GM21515 (cell line): ENCODE measurements around the gene CAPN15.
"Not testable (repeated sequence)": the region's sequence is repeated elsewhere in the genome, so short reads cannot be mapped to it uniquely, and the experiment has no call there.

ENCODE experiments used
- ATAC-seq: cut with Tn5 transposase; IDR thresholded peaks from one replicate; pipeline ENCODE4 v1.9.1; 2021; ENCODE audit not compliant: unreplicated experiment

CAPN15 gene

DNA sequence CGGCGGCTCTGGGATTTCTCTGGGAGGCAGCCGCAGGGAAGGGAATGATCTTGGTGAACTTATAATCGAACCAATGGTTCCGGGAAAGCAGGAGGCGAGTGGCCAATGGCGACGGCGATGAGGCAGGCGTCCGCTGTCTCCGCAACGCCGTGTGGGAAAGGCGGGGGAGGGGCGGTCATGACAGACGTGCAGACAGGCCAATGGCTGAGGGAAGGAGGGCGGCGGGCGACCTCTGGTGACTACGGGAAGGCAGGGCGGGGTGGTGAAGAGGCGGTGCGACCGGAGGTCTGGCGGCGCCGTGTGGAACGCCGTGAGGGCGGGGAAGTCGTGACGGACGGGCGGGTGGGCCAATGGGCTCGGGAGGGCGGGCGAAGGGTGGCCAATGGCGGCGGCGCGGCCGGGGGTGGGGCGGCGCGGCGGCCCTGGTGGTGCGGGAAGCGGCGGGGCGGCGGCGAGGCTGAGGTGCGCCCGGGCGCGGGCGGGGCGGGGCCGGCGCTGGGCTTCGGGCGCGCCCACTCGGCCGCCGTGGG lies 62.2 kb downstream of the CAPN15 start, which contains the start of gene RAB40C:
Gene RAB40C (plus strand): TSS at position 409 of the 530 bp plus-strand sequence. CDS start 226 bp downstream, outside the sequence.
- peak; percentile 59 for ATAC-seq

DNA sequence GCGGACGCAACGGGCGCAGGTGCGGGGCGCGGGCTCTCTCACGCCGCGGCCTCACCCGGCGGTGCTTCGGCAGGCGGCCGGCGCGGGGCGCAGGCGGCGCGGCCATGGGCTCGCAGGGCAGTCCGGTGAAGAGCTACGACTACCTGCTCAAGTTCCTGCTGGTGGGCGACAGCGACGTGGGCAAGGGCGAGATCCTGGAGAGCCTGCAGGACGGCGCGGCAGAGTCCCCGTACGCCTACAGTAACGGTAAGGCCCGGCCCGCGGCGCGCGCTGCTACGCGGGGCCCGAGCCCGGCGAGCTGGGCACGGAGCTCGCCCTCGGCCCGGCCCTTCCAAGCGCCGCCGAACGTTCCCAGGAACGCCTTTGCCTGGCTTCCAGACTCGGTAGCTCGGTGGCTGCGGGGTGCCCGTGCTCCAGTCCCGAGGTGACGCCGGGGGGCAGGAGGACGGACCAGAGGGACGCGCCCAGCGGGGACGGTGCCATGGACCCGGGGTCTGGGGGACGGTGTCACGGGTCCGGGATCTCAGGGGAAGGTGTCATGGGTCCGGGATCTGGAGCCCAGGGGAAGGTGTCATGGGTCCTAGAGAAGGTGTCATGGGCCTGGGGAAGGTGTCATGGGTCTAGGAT lies 62.8 kb downstream of the CAPN15 start:
- ATAC-seq = no peak

DNA sequence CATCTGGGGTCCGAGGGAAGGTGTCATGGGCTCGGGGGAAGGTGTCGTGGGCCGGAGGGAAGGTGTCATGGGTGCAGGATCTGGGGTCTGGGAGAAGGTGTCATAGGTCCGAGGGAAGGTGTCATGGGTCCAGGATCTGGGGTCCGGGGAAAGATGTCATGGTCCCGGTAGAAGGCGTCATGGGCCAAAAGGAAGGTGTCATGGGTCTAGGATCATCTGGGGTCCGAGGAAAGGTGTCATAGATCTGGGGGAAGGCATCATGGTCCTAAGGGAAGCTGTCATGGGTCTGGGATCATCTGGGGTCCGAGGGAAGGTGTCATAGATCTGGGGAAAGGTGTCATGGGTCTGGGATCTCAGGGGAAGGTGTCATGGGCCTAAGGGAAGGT lies 63.3 kb downstream of the CAPN15 start:
- ATAC-seq = no peak

DNA sequence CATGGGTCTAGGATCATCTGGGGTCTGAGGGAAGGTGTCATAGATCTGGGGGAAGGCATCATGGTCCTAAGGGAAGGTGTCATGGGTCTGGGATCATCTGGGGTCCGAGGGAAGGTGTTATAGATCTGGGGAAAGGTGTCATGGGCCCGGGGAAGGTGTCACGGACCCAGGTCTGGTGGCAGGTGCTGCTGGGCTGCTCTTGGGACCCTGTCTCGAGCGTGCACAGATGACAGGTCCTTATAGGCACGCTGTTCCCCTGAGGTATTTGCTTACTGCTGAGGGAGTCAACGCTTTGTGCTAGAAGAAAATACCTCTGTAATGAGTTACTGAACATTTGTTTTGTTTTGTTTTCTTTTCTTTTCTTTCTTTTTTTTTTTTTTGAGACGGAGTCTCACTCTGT lies 63.7 kb downstream of the CAPN15 start:
- ATAC-seq = no peak

DNA sequence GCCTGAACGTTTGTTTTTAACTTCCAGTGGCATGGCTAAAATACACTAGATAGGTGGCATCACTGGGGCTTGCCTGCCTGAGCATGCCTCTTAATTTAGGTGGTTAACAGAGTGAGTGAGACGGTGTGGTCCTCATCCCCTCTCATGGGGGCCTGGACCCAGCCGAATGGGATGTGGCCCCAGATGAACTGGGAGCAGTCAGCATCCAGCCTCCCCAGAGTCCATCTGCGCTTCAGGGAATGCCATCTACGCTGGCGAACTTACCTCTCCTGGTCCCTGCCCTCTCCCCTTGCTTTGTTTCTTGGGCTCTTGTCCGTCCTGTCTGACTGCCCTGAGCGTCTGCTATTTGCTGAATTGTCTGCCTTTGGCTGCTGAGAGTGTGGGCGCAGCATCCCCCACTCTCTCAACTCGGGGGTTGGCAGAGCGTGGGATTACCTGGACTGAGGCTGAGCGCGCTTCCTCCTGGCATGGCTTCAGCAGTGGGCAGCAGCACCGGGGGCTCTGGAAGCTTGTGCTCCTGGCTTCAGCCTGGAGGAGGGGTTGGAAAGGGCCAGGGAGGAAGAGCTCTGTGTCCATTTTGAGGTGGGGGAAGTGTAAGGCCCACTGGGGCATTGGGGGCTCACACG lies 64.5 kb downstream of the CAPN15 start:
- no peak for ATAC-seq

DNA sequence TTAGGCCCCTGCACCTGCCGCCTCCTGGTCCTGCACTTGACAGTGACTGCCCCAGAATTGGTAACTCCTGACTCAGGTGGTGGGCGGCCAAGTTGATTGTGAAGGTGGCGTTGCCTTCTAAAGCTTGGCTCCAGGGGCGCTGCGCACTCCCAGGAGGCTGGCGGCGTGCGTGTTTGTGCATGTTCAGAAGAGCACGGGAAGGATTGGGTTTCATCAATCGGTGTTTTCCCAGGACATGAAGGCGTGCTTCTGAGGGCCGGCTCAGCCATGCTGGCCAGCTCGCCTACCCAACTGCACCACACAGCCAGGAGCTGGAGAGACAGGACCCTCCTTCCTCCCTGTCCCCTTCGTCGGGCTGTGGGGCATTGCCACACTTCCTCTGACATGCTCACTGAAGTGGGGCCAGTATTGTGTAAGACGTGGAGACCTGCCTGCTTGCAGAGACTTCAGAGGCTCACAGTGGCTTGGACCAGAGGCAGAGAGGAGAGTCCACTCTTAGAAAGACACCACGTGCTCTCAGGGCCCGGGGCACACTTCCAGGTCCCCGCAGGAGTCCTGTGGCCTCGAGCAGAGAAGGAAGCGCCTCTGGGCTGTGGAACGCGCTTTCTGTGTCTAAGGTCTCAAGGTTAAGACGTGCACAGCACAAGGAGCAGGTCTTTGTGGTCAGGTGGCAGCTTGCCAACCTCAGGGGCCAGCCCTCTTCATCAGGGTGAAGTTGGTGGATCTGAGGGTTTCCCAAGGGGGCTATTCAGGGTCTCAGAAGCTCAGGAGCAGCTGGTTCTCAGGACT lies 65.2 kb downstream of the CAPN15 start:
- ATAC-seq = no peak

DNA sequence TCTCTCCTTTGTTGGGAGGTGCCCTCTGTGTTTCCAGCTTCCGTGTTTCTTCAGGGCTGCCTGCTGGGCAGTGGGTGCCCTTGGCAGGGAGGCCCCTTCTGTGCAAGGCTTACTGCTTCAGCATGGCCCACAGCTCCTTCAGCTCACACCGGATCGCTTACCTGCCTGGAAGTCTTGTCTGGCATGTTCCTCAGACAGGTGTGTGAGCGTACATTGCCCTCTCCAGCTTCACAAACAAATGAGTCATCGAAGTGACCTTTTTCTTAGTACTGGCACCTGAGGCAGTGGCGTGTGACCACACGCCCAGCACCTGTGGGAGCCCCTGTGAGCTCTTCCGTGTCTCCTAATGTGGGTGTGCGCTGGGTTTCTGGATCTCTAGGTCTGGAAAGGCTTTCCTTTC lies 65.9 kb downstream of the CAPN15 start:
- ATAC-seq = no peak

DNA sequence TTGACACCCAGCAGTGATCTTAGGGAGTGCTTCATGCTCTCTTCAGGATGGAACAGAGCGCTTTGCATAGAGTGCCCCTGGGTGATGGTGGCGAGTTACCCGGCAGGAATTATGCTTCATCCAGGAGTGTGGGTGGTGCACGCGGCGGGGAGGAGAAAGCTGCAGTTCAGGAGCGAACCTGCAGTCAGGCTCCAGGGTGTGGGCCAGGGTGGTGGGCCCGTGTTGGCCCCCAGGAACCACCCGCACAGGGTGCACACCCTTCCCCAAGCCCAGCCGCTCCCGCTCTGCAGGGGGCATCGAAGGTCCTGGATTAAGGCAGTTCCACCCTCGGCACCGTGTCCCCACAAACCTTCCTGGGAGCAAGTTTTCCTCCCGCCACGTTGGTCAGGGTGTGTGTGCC lies 66.3 kb downstream of the CAPN15 start:
- ATAC-seq = no peak

DNA sequence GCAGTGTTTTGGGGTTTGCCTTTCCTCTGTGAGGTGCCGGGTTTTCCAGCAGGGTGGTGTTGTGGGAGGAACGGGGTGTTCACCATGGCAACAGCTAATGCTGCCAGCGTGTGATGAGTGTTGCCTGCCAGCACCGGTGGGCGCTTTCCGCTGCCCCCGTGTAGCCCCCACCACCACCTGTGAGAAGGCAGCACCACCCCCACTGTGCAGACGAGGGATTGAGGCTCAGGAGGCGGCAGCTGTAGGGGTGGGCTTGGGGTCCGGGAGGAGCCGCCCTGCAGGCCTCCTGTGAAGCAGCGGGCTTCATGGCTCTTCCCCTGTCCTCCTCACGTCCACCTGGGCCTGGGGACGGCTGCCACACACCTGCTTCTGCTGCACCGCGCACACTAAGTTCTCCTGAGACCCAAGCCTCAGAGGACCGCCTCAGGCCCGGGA lies 67.6 kb downstream of the CAPN15 start:
- no peak for ATAC-seq

DNA sequence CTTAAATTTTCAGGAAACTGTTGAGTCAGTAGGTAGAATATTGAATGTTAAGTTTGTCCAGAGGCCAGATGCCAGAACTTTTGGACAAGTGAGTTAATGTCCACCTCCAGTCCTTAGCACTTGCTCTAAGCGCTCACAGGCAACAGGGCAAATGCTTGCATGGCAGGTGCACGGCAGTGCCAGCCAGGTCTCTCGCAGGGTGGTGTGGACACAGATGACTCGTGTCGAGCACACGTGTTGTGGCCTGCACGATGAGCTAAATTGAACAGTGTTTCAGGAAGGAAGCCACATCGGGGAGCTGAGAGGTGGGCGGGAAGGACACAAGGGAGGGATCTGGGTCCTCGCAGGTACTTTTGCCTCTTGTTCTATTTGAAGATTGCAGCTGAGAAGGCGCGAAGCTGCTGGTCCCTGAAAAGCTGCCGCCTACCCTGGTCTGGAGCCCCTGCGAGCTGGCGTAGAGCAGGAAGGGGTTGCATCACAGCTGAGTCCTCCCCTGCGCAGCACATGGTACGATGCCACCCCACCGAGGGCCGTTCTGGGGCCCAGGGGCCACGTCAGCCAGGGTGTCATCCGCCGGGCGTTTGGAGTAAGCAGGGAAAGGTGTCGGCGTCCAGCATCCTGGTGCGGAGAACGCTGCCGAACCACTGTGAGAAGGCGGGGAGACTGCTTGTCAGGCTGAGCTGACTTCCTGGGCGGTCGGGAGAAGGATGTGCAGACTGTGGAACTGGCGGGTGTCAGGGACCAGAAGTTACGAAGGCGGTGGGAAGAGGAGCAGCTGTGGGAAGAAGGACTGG lies 68.6 kb downstream of the CAPN15 start:
- no peak for ATAC-seq

DNA sequence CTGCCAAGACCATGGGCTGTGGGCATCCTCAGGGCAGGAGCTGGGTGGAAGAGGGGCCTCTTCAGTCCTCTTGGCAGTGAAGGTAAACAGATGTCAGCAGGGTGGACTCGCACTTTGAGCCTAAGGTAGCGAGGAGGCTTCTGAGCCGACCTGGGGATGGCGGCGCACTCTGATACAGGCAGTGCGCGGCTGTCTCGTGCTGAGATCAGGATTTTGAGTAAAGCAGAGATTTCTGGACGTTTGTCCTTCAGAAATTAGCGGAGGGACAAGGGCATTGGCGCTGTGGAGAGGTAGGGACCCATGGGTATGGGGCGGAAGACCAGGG lies 69.2 kb downstream of the CAPN15 start:
- no peak for ATAC-seq

DNA sequence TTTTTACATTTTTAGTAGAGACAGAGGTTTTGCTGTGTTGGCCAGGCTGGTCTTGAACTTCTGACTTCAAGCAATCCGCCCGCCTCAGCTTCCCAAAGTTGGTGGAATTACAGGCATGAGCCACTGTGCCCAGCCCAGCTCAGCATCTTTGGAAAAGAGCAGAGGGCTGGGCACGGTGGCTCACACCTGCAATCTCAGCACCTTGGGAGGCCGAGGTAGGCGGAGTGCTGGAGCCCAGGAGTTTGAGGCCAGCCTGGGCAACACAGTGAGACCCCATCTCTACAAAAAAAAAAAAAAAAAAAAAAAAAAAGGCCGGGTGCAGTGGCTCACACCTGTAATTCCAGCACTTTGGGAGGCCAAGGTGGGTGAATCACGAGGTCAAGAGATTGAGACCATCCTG lies 70.1 kb downstream of the CAPN15 start:
- ATAC-seq = not testable (repeated sequence)

DNA sequence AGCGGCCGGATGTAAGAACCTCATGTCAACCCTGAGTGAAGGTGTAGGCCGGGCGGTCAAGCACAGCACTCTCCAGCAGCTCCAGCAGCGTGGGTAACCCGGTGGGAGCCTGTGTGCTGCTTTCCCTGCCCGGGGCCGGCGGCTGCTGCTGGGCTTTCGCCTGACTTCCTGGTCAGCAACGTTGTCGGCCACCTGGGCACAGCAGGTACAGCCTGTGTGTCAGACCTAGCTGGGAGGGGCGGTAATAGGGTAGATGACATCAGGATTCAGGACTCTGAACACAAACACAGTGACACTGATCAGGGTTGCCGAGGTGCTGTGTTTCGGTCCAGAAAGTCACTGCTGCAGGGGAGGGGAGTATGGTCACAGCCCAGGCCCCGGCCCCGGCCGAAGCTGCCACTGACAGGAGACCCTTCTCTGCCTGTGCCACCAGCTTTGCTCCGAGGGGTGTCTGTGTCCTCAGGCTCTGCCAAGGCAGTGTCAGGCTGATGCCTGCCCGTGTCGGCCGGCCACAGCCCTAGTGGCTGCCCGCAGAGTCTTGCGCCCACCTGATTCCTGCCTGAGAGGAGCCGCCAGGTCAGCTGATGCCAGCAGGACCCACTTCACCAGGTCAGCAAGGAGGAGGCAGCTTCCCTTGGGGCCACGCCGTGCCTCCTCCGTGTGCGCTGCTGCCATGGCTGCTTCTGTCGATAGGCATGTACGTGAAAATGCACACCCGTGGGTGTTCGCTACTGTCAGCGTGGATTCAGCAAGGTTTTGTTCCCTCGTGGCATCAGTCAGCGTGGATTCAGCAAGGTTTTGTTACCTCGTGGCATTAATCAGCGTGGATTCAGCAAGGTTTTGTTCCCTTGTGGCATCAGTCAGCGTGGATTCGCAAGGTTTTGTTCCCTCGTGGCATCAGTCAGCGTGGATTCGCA lies 71.6 kb downstream of the CAPN15 start:
- ATAC-seq = no peak

DNA sequence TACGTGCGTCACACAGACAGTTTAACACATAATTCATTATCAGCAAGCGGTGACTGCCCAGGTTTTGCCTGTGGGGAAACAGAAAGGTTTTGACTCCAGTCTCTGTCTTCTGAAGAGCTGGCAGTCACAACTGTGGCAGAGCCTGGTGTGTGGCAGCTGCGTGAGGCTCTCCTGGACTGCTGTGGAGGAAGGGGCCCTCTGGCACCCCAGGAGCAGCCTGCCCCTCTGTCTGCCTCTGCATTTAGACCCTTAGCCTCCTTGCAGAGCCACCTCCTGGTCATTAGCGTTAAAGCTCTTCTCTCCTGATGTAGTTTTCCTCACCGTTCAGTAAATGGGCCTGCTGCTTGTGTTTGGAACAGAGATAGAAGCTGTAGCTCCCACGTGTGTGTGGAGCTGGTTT lies 73.3 kb downstream of the CAPN15 start:
- no peak for ATAC-seq

DNA sequence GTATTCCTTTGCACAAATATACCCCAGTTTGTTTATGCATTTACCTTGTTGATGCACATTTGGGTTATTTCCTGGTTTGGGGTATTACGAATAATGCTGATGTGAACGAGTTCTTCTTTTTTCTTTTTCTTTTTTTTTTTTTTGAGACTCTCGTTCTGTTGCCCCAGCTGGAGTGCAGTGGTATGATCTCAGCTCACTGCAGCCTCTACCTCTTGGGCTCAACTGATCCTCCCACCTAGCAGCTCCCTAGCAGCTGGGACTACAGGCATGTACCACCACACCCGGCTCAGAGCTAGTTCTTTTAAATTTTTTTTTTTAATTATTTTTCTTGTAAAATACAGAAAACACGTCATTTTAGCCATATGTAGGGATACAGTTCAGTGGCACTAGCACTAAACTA lies 76.4 kb downstream of the CAPN15 start:
- no peak for ATAC-seq
